PC-3 (cell line): Measurements from ENCODE around the gene TARM1.
"Not testable (repeated sequence)": the region's sequence is repeated elsewhere in the genome, so short reads cannot be mapped to it uniquely, and the experiment has no call there.

Experiments used
- CTCF ChIP-seq: fragments of 300-600 bp; sonication (generic); conservative IDR thresholded peaks from 2 replicates; pipeline ENCODE4 v1.5.1; 2017; ENCODE audit warnings: antibody characterized with exemption, low read depth, mild to moderate bottlenecking, low read length
- EZH2phosphoT487 ChIP-seq: fragments of 300-600 bp; sonication (generic); IDR thresholded peaks from 2 replicates; pipeline ENCODE4 v1.6.1; 2018; ENCODE audit warnings: mild to moderate bottlenecking, antibody characterized with exemption, low read length, borderline replicate concordance

GRCh38 chr19:54036542-54036941 is 44.6 kb downstream of the TARM1 start:
- TF ChIP-seq CTCF, EZH2phosphoT487: not testable (repeated sequence)
